C1 segment of cervical spinal cord (tissue), 14 donors: ENCODE measurements around the gene KCNJ5.

Experiments used
- DNase-seq, 14 donors: peaks; one replicate each; lab custom pipeline; 2025; lab: John Stamatoyannopoulos, UW

Gene KCNJ5

DNA sequence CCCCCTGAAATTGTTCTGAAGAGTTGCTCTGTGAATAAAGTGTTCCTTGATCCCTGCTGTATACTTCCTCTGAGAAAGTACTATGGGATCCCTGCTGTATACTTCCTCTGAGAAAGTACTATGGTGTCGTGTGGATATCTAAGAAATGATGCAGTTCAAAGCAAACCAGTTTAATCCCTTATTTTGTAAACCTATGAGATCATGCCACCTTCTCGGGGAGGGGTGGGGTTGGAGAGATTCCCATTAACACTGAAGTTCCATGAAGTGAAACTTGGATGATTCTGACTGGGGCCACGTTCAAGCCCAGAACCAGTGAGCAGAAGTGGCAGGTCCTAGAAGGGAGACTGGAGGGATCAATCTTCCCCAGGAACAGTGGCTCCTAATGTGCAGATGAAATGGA lies 64.5 kb downstream of the KCNJ5 start:
- DNase-seq, result no peak

DNA sequence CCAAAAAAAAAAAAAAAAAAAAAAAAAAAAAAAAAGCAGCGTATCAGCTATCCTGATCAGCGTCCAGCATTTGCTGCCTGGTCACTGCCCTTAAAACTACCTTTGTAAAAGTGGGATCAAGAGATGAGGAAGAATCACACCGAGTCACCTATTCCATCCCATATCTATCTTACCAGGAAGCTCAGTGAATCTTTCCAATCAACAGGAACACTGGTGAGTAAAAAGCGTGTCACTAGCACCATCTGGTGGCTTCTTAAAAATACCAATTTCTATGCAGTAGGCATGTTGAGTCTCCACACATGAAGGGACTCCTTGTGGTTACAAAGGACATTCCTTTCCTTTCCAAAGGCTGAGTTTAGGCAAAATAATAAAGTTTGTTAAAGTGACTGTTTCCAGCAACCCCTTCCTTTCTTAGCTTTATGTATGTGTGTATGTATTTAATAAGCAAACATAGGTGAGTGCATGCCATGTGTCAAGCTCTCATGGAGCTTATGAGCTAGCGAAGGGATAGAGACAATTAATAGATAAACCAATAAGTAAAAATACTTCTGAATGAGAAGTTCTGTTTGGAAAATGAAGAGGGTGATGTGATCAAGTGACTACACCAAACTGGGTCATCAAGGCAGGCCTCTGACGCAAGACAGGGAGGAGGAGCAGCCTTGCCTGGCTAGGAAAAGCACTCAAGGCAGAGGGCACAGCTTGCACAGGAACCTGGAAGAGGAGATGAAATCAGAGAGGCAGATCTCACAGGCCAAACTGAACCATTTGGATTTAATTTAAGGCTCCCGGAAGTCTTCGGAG lies 65.4 kb downstream of the KCNJ5 start:
- DNase-seq, result peak in 2 of 14 donors; percentile 16 to 22

GRCh38 chr11:128957202-128957482 lies 66.0 kb downstream of the KCNJ5 start:
- no peak for DNase-seq

- no peak for DNase-seq
Observed at GRCh38 chr11:128961645-128962044, 70.5 kb downstream of the KCNJ5 start.

DNA sequence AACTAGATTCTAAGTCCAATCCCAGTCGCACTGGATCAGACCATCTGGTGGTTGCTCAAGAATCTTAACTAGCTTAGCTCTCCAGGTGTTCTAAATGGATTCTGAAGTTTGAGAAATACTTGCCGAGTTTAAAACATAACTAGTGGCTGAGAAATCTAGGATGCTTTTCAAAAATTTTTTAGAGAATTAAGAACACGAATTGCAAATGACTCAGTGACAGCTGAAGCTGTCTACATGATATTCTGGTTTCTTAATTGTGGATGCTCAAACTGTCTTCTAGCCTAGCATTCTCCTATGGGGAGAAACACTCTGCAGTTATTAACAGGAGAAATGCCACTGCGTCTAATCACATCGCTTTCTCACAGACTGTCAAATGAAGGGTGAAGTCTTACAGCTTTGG lies 71.7 kb downstream of the KCNJ5 start:
- DNase-seq, result no peak

GRCh38 chr11:128963744-128964325 lies 72.7 kb downstream of the KCNJ5 start:
- no peak for DNase-seq

- DNase-seq, result no peak
Observed at GRCh38 chr11:128964463-128964930, 73.3 kb downstream of the KCNJ5 start.

- DNase-seq, result no peak
Observed at GRCh38 chr11:128965485-128965884, 74.3 kb downstream of the KCNJ5 start.

- DNase-seq, result no peak
Observed at GRCh38 chr11:128967578-128967977, 76.4 kb downstream of the KCNJ5 start.

GRCh38 chr11:128968916-128969315 lies 77.8 kb downstream of the KCNJ5 start:
- DNase-seq, result no peak
